A673 (cell line): ENCODE data around the gene SH2B2. TPM values are rescaled to one million over a fixed set of nuclear protein-coding genes. Genes with fewer than 3 reads are reported as not detected.
"Not testable (repeated sequence)": the region's sequence is repeated elsewhere in the genome, so short reads cannot be mapped to it uniquely, and the experiment has no call there.

Experiments used
- BruUV-seq: library from RNA; stranded (reverse); fragments of 400-500 nt; replicated peaks from 2 replicates; lab custom pipeline; 2021; lab: Mats Ljungman, UMichigan
- CTCF ChIA-PET: fragments of 300-600 bp; sonication (Branson Sonifier 250); formaldehyde crosslinking; loops from one replicate; lab custom pipeline; 2022; ENCODE audit warnings: antibody characterized with exemption; lab: Charles Lee
- POLR2A ChIA-PET: fragments of 300-600 bp; sonication (Branson Sonifier 250); formaldehyde crosslinking; loops from one replicate; lab custom pipeline; 2022; ENCODE audit warnings: antibody characterized with exemption; ENCODE audit not compliant: low non-redundant PET; lab: Charles Lee
- DNase-seq: peaks from one replicate; pipeline ENCODE4 v3.0.0-alpha.2; 2015; ENCODE audit warnings: low spot score
- H3K27ac ChIP-seq: fragments of 200-600 bp; sonication (generic); 2 replicates; pipeline ENCODE4 v1.5.1; 2016; ENCODE audit warnings: mixed run types, low read depth, mild to moderate bottlenecking, mixed read lengths, antibody characterized with exemption, low read length; ENCODE audit not compliant: poor library complexity, severe bottlenecking
- H3K27me3 ChIP-seq: fragments of 200-600 bp; sonication (generic); replicated peaks from 2 replicates; pipeline ENCODE4 v1.6.1; 2017; ENCODE audit warnings: mixed run types, low read depth, mild to moderate bottlenecking, mixed read lengths, antibody characterized with exemption, low read length; ENCODE audit not compliant: insufficient read depth, poor library complexity
- H3K36me3 ChIP-seq: fragments of 200-600 bp; sonication (generic); 2 replicates; pipeline ENCODE4 v1.6.1; 2016; ENCODE audit warnings: mixed run types, mild to moderate bottlenecking, mixed read lengths, antibody characterized with exemption, low read length; ENCODE audit not compliant: insufficient read depth, poor library complexity, severe bottlenecking
- H3K4me1 ChIP-seq: fragments of 200-600 bp; sonication (generic); 2 replicates; pipeline ENCODE4 v1.6.1; 2017; ENCODE audit warnings: mixed run types, mild to moderate bottlenecking, mixed read lengths, antibody characterized with exemption, low read length; ENCODE audit not compliant: insufficient read depth, poor library complexity, severe bottlenecking
- H3K4me3 ChIP-seq: fragments of 200-600 bp; sonication (generic); 2 replicates; pipeline ENCODE4 v1.5.1; 2016; ENCODE audit warnings: low read depth, mixed run types, mild to moderate bottlenecking, mixed read lengths, low read length; ENCODE audit not compliant: poor library complexity, severe bottlenecking
- H3K9me3 ChIP-seq: fragments of 200-600 bp; sonication (generic); 2 replicates; pipeline ENCODE4 v1.6.1; 2016; ENCODE audit warnings: mixed run types, low read depth, mild to moderate bottlenecking, mixed read lengths, antibody characterized with exemption, low read length; ENCODE audit not compliant: poor library complexity, severe bottlenecking
- intact Hi-C: fragments of 100-400 bp; cut with micrococcal nuclease; formaldehyde crosslinking; loops from one replicate; pipeline ENCODE4 v1.10.0; 2022; ENCODE audit not compliant: unreplicated experiment
- microRNA-seq: library from miRNA; unstranded; fragments of <30 nt; microRNA quantifications from one replicate; pipeline ENCODE4 v1.2.0, GENCODE V29; 2021
- total RNA-seq: library from RNA; stranded (reverse); gene quantifications from 2 replicates; pipeline ENCODE4 v1.2.3, GENCODE V29; 2021

Gene SH2B2
- total RNA-seq, 1 experiment from 2014 or later: 8.6 TPM

- BruUV-seq: not testable (repeated sequence)
Observed at GRCh38 chr7:102363549-102364393, 77.1 kb downstream of the SH2B2 start.

GRCh38 chr7:102364394-102364886, 77.8 kb downstream of the SH2B2 start:
- intact Hi-C loops, H3K9me3 ChIP-seq, H3K36me3 ChIP-seq, DNase-seq, CTCF ChIA-PET, POLR2A ChIA-PET, H3K4me1 ChIP-seq, BruUV-seq, H3K27me3 ChIP-seq: not testable (repeated sequence)
- H3K4me3 ChIP-seq: peak overlapping the region; percentile 79
- peak overlapping the region; percentile 92 for H3K27ac ChIP-seq

More at GRCh38 chr7:102363549-102364393, 77.1 kb downstream of the SH2B2 start:
- H3K27me3 ChIP-seq, H3K9me3 ChIP-seq, H3K36me3 ChIP-seq, H3K4me1 ChIP-seq, POLR2A ChIA-PET, intact Hi-C loops, CTCF ChIA-PET: not testable (repeated sequence)
- Histone ChIP-seq H3K4me3 (peak overlapping the region; percentile 79), H3K27ac (peak overlapping the region; percentile 92)
- DNase-seq: peak; percentile 99

GRCh38 chr7:102365390-102365789, 78.7 kb downstream of the SH2B2 start:
- H3K27me3 ChIP-seq, H3K4me1 ChIP-seq, H3K4me3 ChIP-seq, DNase-seq, POLR2A ChIA-PET, H3K27ac ChIP-seq, BruUV-seq, CTCF ChIA-PET, intact Hi-C loops, H3K36me3 ChIP-seq, H3K9me3 ChIP-seq: not testable (repeated sequence)

- POLR2A ChIA-PET, H3K27ac ChIP-seq, H3K27me3 ChIP-seq, DNase-seq, BruUV-seq, H3K9me3 ChIP-seq, CTCF ChIA-PET, H3K4me3 ChIP-seq, H3K4me1 ChIP-seq, intact Hi-C loops, H3K36me3 ChIP-seq: not testable (repeated sequence)
Observed at GRCh38 chr7:102370038-102370437, 83.4 kb downstream of the SH2B2 start.

Small RNA genes lying within 50 kb of the gene (microRNA-seq; reads per million reads assigned to microRNA genes)
- gene MIR4285: not detected

Other genes with a start within 250 kb of the SH2B2 start
- gene SPDYE6, start 69.6 kb downstream of the SH2B2 start, total RNA-seq: not detected in 2 replicates
- 24.9 and 30.8 TPM in 2 replicates for gene PRKRIP1, start 109.5 kb downstream of the SH2B2 start, total RNA-seq
- gene ORAI2, start 146.7 kb downstream of the SH2B2 start, total RNA-seq: 35.2 and 37.0 TPM in 2 replicates
- 17.0 and 17.7 TPM in 2 replicates for gene ALKBH4, start 178.0 kb downstream of the SH2B2 start, total RNA-seq
- gene LRWD1, start 178.1 kb downstream of the SH2B2 start, total RNA-seq: 43.8 and 48.5 TPM in 2 replicates
- 52.2 and 60.9 TPM in 2 replicates for gene POLR2J, start 192.1 kb downstream of the SH2B2 start, total RNA-seq
- 1.8 and 4.6 TPM in 2 replicates for gene RASA4B, start 230.9 kb downstream of the SH2B2 start, total RNA-seq